ENCODE results near the gene FGF8.

FGF8 gene

GRCh38 chr10:101752241-101752640, 23.7 kb downstream of the FGF8 start:
- H3K4me3 ChIP-seq (replicated peaks; ENCODE audit: insufficient read depth, low read length), result no peak overlapping the region
- no peak for TF ChIP-seq REST (IDR thresholded peaks at IDR 0.05; ENCODE audit: insufficient replicate concordance, low read depth)
- TF ChIP-seq GABPA (IDR thresholded peaks at IDR 0.05; ENCODE audit: low read depth), result no peak
- TF ChIP-seq SPI1 (IDR thresholded peaks at IDR 0.05; ENCODE audit: borderline replicate concordance, low read depth), result no peak
- no peak for TF ChIP-seq CTCF (IDR thresholded peaks at IDR 0.05; ENCODE audit: insufficient read depth, low read length)
- TF ChIP-seq POLR2AphosphoS5 (IDR thresholded peaks at IDR 0.05; ENCODE audit: low read depth), result no peak
- DNase-seq (ENCODE audit: low read depth in 1 of 2, low spot score in 1 of 2), result no peak
- peaks cover 2% of the 10 kb centered on the region for H3K27me3 ChIP-seq (ENCODE audit: insufficient read depth, poor library complexity, severe bottlenecking)
- H3K27ac ChIP-seq (replicated peaks), result no peak overlapping the region

- no peak for TF ChIP-seq POLR2AphosphoS5 (IDR thresholded peaks at IDR 0.05; ENCODE audit: low read depth)
- TF ChIP-seq SPI1 (IDR thresholded peaks at IDR 0.05; ENCODE audit: borderline replicate concordance, low read depth), result no peak
- no peak for TF ChIP-seq GABPA (IDR thresholded peaks at IDR 0.05; ENCODE audit: low read depth)
- no peak for TF ChIP-seq CTCF (IDR thresholded peaks at IDR 0.05; ENCODE audit: insufficient read depth, low read length)
- TF ChIP-seq REST (IDR thresholded peaks at IDR 0.05; ENCODE audit: insufficient replicate concordance, low read depth), result no peak
- Histone ChIP-seq H3K4me3 (replicated peaks; ENCODE audit: insufficient read depth, low read length) (no peak overlapping the region), H3K27ac (replicated peaks) (no peak overlapping the region), H3K27me3 (ENCODE audit: insufficient read depth, poor library complexity, severe bottlenecking) (peaks cover 2% of the 10 kb centered on the region)
- no peak for DNase-seq (ENCODE audit: low read depth in 1 of 2, low spot score in 1 of 2)
Measured at GRCh38 chr10:101749047-101750016, 26.6 kb downstream of the FGF8 start.

- no peak for TF ChIP-seq POLR2AphosphoS5 (IDR thresholded peaks at IDR 0.05; ENCODE audit: low read depth)
- TF ChIP-seq REST (IDR thresholded peaks at IDR 0.05; ENCODE audit: insufficient replicate concordance, low read depth), result no peak
- no peak for TF ChIP-seq GABPA (IDR thresholded peaks at IDR 0.05; ENCODE audit: low read depth)
- TF ChIP-seq CTCF (IDR thresholded peaks at IDR 0.05; ENCODE audit: insufficient read depth, low read length), result no peak
- no peak for TF ChIP-seq SPI1 (IDR thresholded peaks at IDR 0.05; ENCODE audit: borderline replicate concordance, low read depth)
- DNase-seq (ENCODE audit: low read depth in 1 of 2, low spot score in 1 of 2), result no peak
- Histone ChIP-seq H3K4me3 (replicated peaks; ENCODE audit: insufficient read depth, low read length) (no peak overlapping the region), H3K27me3 (ENCODE audit: insufficient read depth, poor library complexity, severe bottlenecking) (no peaks in the 10 kb centered on the region), H3K27ac (replicated peaks) (no peak overlapping the region)
Measured at GRCh38 chr10:101748496-101748895, 27.4 kb downstream of the FGF8 start.

Data from HL-60 (cell line).